Esophagus muscularis mucosa (tissue), 4 donors: ENCODE data around the gene ATP6V0E1. TPM values are rescaled to one million over a fixed set of nuclear protein-coding genes. Genes with fewer than 3 reads are reported as not detected.
"Not testable (repeated sequence)": the region's sequence is repeated elsewhere in the genome, so short reads cannot be mapped to it uniquely, and the experiment has no call there.

Experiments
- DNase-seq: peaks from one replicate; pipeline ENCODE4 v3.0.0-alpha.2; 2017; ENCODE audit errors: extremely low spot score
- H3K27ac ChIP-seq, 4 donors: fragments of 200-600 bp; sonication (generic); replicated peaks in 1 of 4; 1 replicate in 3 of 4; 2 replicates in 1 of 4; pipeline ENCODE4 v1.5.1; 2016 to 2019; ENCODE audit warnings: mild to moderate bottlenecking in 1 of 4
- H3K27me3 ChIP-seq, 4 donors: fragments of 200-600 bp; sonication (generic); one replicate each; pipeline versions ENCODE4 v1.5.1 to v1.6.0; 2016 to 2019
- H3K36me3 ChIP-seq, 4 donors: fragments of 200-600 bp; sonication (generic); one replicate each; pipeline ENCODE4 v1.5.1; 2016 to 2019
- H3K4me1 ChIP-seq, 4 donors: fragments of 200-600 bp; sonication (generic); one replicate each; pipeline ENCODE4 v1.5.1; 2016 to 2019
- H3K4me3 ChIP-seq, 4 donors: fragments of 200-600 bp; sonication (generic); 1 replicate in 2 of 4; 2 replicates in 2 of 4; pipeline ENCODE4 v1.5.1; 2016 to 2019; ENCODE audit warnings: mild to moderate bottlenecking in 4 of 4, moderate library complexity in 1 of 4
- H3K9me3 ChIP-seq, 4 donors: fragments of 200-600 bp; sonication (generic); 1 replicate in 3 of 4; 2 replicates in 1 of 4; pipeline ENCODE4 v1.5.1; 2016 to 2019
- EP300 ChIP-seq: sonication (generic); formaldehyde crosslinking; IDR thresholded peaks from one replicate; pipeline ENCODE4 v1.6.1; 2017; ENCODE audit warnings: antibody characterized with exemption
- POLR2A ChIP-seq: fragments of 450-650 bp; IDR thresholded peaks from one replicate; pipeline ENCODE4 v1.6.1; 2017; ENCODE audit warnings: antibody characterized with exemption, moderate library complexity, mild to moderate bottlenecking, low read depth
- POLR2AphosphoS5 ChIP-seq, 2 donors: sonication (generic); formaldehyde crosslinking; IDR thresholded peaks; one replicate each; pipeline ENCODE4 v1.6.1; 2017; ENCODE audit warnings: antibody characterized with exemption in 2 of 2
- WGBS: methylation state at CpG from one replicate; pipeline ENCODE4 v1.1.5; 2018; 5-methylcytosine and 5-hydroxymethylcytosine counted together
- intact Hi-C: fragments of 100-400 bp; cut with DNase I; formaldehyde crosslinking; loops from one replicate; pipeline ENCODE4 v1.15.1; 2023
- total RNA-seq, 4 donors: library from RNA; depleted of rRNA; stranded (reverse); fragments of >200 nt; gene quantifications; one replicate each; pipeline versions ENCODE4 v1.1.0 to v1.2.1, GENCODE V29; 2016
- TF ChIP-seq, protein P1 (sequence below), 3 experiments: fragments of 200-600 bp in 2 of 3; fragments of 450-650 bp in 1 of 3; sonication (generic) in 2 of 3; IDR thresholded peaks; one replicate each; pipeline ENCODE4 v1.5.1; 2017 to 2019; ENCODE audit warnings: antibody characterized with exemption in 3 of 3, mild to moderate bottlenecking in 2 of 3, moderate library complexity in 1 of 3

The ATP6V0E1 gene
- total RNA-seq, 4 donors from 2014 or later, result 106 to 210 (median 133) TPM

DNA sequence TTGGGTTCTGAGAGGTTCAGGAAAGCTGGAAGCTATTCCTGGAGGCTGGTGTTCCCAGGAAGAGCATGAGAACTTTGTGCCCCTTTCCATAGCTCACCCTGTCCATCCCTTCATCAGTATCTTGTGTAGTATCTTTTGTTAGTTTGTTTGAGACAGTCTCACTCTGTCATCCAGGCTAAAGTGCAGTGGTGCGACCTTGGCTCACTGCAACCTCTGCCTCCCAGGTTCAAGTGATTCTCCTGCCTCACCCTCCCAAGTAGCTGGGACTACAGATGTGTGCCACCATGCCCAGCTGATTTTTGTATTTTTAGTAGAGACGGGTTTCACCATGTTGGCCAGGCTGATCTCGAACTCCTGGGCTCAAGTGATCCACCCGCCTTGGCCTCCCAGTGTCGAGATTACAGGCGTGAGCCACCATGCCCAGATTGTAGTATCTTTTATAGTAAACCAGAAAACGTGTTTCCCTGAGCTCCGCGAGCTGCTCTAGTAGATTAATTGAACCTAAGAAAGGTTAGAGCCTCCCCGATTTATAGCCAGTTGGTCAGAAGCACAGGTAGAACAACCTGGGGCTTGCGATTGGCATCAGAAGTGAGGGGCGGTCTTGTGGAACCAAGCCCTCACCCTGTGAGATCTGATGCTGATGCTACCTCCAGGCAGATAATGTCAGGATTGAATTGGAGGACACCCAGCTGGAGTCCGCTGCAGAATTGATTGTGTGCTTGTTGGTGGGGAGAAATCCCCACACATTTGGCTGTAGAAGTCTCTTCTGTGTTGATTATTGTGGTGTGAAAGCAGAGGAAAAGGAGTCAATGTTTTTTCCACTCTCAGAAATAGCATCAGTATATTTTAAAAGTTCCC is 32.3 kb downstream of the ATP6V0E1 start:
- H3K27me3 ChIP-seq, result no peaks in the 10 kb centered on the region
- TF ChIP-seq POLR2A (no peak), EP300 (no peak), POLR2AphosphoS5 (IDR thresholded peaks at IDR 0.05) (no peak)
- TF ChIP-seq, protein P1, sequence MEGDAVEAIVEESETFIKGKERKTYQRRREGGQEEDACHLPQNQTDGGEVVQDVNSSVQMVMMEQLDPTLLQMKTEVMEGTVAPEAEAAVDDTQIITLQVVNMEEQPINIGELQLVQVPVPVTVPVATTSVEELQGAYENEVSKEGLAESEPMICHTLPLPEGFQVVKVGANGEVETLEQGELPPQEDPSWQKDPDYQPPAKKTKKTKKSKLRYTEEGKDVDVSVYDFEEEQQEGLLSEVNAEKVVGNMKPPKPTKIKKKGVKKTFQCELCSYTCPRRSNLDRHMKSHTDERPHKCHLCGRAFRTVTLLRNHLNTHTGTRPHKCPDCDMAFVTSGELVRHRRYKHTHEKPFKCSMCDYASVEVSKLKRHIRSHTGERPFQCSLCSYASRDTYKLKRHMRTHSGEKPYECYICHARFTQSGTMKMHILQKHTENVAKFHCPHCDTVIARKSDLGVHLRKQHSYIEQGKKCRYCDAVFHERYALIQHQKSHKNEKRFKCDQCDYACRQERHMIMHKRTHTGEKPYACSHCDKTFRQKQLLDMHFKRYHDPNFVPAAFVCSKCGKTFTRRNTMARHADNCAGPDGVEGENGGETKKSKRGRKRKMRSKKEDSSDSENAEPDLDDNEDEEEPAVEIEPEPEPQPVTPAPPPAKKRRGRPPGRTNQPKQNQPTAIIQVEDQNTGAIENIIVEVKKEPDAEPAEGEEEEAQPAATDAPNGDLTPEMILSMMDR (IDR thresholded peaks at IDR 0.05), result no peak
- 94% methylated on average over 13 of the region's 13 CpGs for WGBS
- peak; percentile 5 for DNase-seq
- peaks cover 0 to 10% (median 3%) of the 10 kb centered on the region in 4 donors for H3K36me3 ChIP-seq
- H3K9me3 ChIP-seq, result no peaks in the 10 kb centered on the region
- H3K4me1 ChIP-seq, result peaks cover 37 to 66% (median 55%) of the 10 kb centered on the region in 4 donors
- intact Hi-C loops, result no loop called here
- peak overlapping the region in 1 of 4 donors; percentile 22 for H3K4me3 ChIP-seq
- peak overlapping the region; percentile 70 to 80 (median 78) for H3K27ac ChIP-seq

DNA sequence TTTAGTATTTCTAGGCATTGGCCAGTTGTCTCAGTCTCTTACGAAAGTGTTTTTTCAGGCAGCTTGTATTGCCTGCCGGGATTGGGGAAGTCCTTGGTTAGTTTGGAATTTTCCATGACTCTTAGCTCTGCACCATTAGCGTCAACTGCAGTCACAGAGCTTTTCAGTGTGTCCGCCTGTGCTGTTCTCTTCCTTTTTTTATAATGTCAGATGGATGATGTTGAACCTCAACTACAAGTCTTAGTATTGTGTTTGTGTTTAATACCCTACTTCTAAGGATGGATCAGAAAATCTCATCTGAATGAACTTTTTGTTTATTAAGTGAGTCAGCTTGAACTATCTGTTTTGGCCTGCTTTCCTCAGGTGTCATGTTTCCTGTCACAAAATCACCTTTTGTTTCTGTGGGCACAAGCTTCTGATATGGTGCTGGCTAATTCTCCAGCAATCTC is 33.1 kb downstream of the ATP6V0E1 start:
- Histone ChIP-seq H3K4me1 (peaks cover 36 to 66% (median 57%) of the 10 kb centered on the region in 4 donors), H3K27me3 (no peaks in the 10 kb centered on the region), H3K9me3 (no peaks in the 10 kb centered on the region), H3K4me3 (peak overlapping the region in 1 of 4 donors; percentile 18), H3K27ac (peak overlapping the region; percentile 70 to 80 (median 78)), H3K36me3 (peaks cover 0 to 18% (median 9%) of the 10 kb centered on the region in 4 donors)
- WGBS, result 42% methylated on average over 4 of the region's 4 CpGs
- intact Hi-C loops, result no loop called here
- no peak for TF ChIP-seq EP300
- TF ChIP-seq, protein P1 (IDR thresholded peaks at IDR 0.05), result no peak
- no peak for TF ChIP-seq POLR2A
- peak; percentile 65 to 66 for TF ChIP-seq POLR2AphosphoS5 (IDR thresholded peaks at IDR 0.05)
- DNase-seq, result peak; percentile 91

DNA sequence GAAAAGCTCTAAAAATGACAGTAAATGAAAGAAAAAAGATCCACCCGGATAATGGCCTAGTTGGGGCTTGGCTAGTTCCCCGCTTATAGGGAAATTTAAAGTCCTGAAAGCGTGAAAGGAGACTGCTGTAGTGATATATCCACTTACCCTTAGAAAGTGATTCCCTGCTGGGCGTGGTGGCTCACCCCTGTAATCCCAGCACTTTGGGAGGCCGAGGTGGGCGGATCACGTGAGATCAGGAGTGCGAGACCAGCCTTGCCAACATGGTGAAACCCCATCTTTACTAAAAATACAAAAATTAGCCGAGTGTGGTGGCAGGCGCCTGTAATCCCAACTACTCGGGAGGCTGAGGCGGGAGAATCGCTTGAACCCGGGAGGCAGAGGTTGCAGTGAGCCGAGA is 33.5 kb downstream of the ATP6V0E1 start:
- Histone ChIP-seq H3K36me3 (peaks cover 0 to 23% (median 11%) of the 10 kb centered on the region in 4 donors), H3K27ac (peak overlapping the region; percentile 70 to 80 (median 78)), H3K4me1 (peaks cover 36 to 64% (median 57%) of the 10 kb centered on the region in 4 donors)
- H3K4me3 ChIP-seq, intact Hi-C loops, H3K9me3 ChIP-seq, H3K27me3 ChIP-seq: not testable (repeated sequence)
- peak; percentile 47 for DNase-seq
- WGBS, result 90% methylated on average over 15 of the region's 15 CpGs

DNA sequence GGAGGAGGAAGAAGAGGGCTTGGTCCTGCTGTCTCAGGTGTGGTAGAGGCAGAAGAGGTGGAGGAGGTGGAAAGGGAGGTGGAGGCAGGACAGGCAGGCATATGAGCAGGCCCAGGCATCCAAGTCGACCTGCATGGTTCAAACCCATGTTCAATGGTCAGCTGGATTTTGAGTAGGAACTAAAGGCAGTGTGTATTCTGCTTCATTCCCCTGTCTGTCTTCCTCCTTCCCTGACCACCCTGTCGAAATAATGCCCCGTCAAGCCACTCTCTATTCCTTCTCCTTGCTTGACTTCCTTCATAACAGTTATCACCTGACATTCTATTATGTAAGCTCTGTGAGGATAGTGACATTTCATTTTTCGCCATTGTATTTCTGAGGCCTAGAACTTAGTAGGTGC is 34.8 kb downstream of the ATP6V0E1 start:
- intact Hi-C loops, result no loop called here
- WGBS, result 92% methylated on average over 4 of the region's 4 CpGs
- TF ChIP-seq, protein P1 (IDR thresholded peaks at IDR 0.05), result no peak
- no peak for TF ChIP-seq EP300
- TF ChIP-seq POLR2AphosphoS5 (IDR thresholded peaks at IDR 0.05), result no peak
- TF ChIP-seq POLR2A, result no peak

DNA sequence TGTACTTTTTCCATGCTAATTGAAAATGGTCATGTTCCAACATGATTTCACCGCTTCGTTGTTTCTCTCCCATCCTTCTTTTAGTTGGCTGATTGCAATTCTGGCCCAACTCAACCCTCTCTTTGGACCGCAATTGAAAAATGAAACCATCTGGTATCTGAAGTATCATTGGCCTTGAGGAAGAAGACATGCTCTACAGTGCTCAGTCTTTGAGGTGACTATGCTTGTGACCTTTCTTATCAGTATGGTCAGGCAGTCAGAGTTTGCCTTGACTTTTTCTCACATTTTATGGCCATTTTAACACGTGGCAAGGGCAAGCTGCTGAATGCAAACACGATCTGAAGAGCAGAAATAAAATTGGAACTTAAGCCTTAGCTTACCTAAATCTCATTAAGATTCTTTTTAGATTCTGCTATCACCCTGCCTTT is 36.6 kb downstream of the ATP6V0E1 start:
- WGBS, result 62% methylated on average over 5 of the region's 5 CpGs

More for the DNA sequence above, 34.8 kb downstream of the ATP6V0E1 start:
- DNase-seq, result peak; percentile 26
- Histone ChIP-seq H3K4me3 (no peak overlapping the region), H3K9me3 (no peaks in the 10 kb centered on the region), H3K27me3 (no peaks in the 10 kb centered on the region), H3K4me1 (peaks cover 36 to 59% (median 57%) of the 10 kb centered on the region in 4 donors), H3K36me3 (peaks cover 0 to 24% (median 16%) of the 10 kb centered on the region in 4 donors), H3K27ac (peak overlapping the region in 2 of 4 donors; percentile 16 to 34)

More for the DNA sequence above, 36.6 kb downstream of the ATP6V0E1 start:
- Histone ChIP-seq H3K4me1 (peaks cover 32 to 56% (median 52%) of the 10 kb centered on the region in 4 donors), H3K36me3 (peaks cover 0 to 24% (median 16%) of the 10 kb centered on the region in 4 donors), H3K27me3 (no peaks in the 10 kb centered on the region), H3K4me3 (no peak overlapping the region), H3K27ac (peak overlapping the region; percentile 42 to 66 (median 46)), H3K9me3 (no peaks in the 10 kb centered on the region)
- intact Hi-C loops, result no loop called here
- TF ChIP-seq EP300 (no peak), POLR2AphosphoS5 (IDR thresholded peaks at IDR 0.05) (no peak), POLR2A (no peak)
- TF ChIP-seq, protein P1 (IDR thresholded peaks at IDR 0.05), result no peak
- DNase-seq, result peak; percentile 53
